LNCaP clone FGC (cell line): ENCODE data around the gene DOK6.

Source experiments
- DNase-seq: peaks from one replicate; pipeline ENCODE4 v3.0.0-alpha.2; 2011; ENCODE audit warnings: low read depth
- H3K4me3 ChIP-seq: 2 replicates; pipeline ENCODE4 v1.5.1; 2011; ENCODE audit warnings: mild to moderate bottlenecking, low read depth, low read length, control low read depth
- CTCF ChIP-seq: IDR thresholded peaks from 2 replicates; pipeline ENCODE4 v1.5.1; 2012; ENCODE audit warnings: mild to moderate bottlenecking; ENCODE audit not compliant: control insufficient read depth, insufficient read depth; ENCODE audit errors: extremely low read depth

DOK6 gene

GRCh38 chr18:69399253-69399652, 1.4 kb upstream of the DOK6 start:
- H3K4me3 ChIP-seq: no peak overlapping the region
- DNase-seq: no peak
- TF ChIP-seq CTCF: no peak

- DNase-seq: no peak
- no peak for TF ChIP-seq CTCF
- H3K4me3 ChIP-seq: no peak overlapping the region
Observed at GRCh38 chr18:69400976-69401225, 213 bp downstream of the DOK6 start.

- no peak for TF ChIP-seq CTCF
- no peak overlapping the region for H3K4me3 ChIP-seq
- DNase-seq: no peak
Observed at GRCh38 chr18:69401226-69401971, 711 bp downstream of the DOK6 start.

GRCh38 chr18:69401972-69402532, 1.4 kb downstream of the DOK6 start:
- DNase-seq: no peak
- H3K4me3 ChIP-seq: no peak overlapping the region
- no peak for TF ChIP-seq CTCF

GRCh38 chr18:69402533-69402989, 1.9 kb downstream of the DOK6 start:
- no peak for DNase-seq
- no peak overlapping the region for H3K4me3 ChIP-seq
- no peak for TF ChIP-seq CTCF

GRCh38 chr18:69408522-69408921, 7.8 kb downstream of the DOK6 start:
- DNase-seq: no peak
- H3K4me3 ChIP-seq: no peak overlapping the region
- TF ChIP-seq CTCF: no peak

- DNase-seq: no peak
- H3K4me3 ChIP-seq: no peak overlapping the region
- no peak for TF ChIP-seq CTCF
Observed at GRCh38 chr18:69411199-69411598, 10.5 kb downstream of the DOK6 start.
